GM21619 (cell line): ENCODE results near the gene RGN.
"Not testable (repeated sequence)": the region's sequence is repeated elsewhere in the genome, so short reads cannot be mapped to it uniquely, and the experiment has no call there.

Source experiments
- ATAC-seq: cut with Tn5 transposase; IDR thresholded peaks from one replicate; pipeline ENCODE4 v1.9.1; 2021; ENCODE audit not compliant: unreplicated experiment

Gene RGN

GRCh38 chrX:47116551-47117110, 38.4 kb downstream of the RGN start:
- not testable (repeated sequence) for ATAC-seq

DNA sequence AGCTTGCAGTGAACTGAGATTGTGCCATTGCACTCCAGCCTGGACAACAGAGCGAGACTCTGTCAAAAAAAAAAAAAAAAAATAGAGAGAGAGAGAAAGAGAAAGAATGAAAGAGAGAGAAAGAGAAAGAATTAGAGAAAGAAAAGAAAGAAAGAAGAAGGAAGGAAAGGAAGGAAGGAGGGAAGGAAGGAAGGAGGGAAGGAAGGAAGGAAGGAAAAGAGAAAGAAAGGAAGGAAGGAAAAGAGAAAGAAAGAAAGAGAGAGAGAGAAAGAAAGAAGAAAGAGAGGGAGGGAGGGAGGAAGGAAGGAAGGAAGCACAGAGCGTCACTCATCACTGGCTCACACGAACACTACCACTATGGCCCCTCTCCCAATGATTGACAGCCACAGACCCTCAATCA, 46.2 kb downstream of the RGN start:
- not testable (repeated sequence) for ATAC-seq

GRCh38 chrX:47129157-47129898, 51.1 kb downstream of the RGN start:
- peak; percentile 99 for ATAC-seq

- no peak for ATAC-seq
Measured at GRCh38 chrX:47129899-47130358, 51.7 kb downstream of the RGN start.

DNA sequence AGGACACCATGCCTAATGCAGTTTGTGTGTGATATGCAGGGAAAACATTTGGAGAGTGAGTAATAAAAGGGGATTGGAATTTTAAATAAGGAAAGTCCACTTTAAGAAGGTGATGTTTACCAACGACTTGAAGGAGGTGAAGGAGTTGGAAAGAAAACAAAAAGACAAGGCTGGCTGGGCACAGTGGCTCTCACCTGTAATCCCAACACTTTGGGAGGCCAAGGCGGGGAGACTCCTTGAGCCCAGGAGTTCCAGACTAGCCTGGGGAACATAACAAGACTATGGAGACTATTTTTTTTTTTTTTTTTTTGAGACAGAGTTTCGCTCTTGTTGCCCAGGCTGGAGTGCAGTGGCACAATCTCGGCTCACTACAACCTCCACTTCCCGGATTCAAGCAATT, 55.2 kb downstream of the RGN start:
- no peak for ATAC-seq

- ATAC-seq = not testable (repeated sequence)
Measured at GRCh38 chrX:47135650-47136049, 57.4 kb downstream of the RGN start.

DNA sequence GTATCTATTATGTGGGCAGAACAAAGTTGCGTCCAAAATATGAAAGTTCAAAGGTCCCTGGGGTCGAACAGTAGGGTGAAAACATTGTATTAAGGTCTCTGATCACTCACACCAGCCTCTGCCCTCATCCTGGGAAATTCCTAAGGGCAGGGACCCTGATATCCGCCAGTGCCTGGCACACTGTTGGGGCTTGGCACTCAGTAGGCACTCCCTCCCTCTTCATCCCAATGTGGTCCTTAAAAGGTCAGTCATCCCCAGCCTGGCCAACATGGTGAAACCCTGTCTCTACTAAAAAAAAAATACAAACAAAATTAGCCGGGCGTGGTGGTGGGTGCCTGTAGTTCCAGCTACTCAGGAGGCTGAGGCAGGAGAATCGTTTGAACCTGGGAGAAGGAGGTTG, 59.9 kb downstream of the RGN start:
- ATAC-seq = no peak
